ENCODE data around the gene HEXD.

- TF ChIP-seq POLR2A (IDR thresholded peaks at IDR 0.05) (no peak), CTCF (IDR thresholded peaks at IDR 0.05) (no peak)
Observed at GRCh38 chr17:82389379-82389778, 28.8 kb upstream of the HEXD start.
